Ishikawa (cell line): ENCODE measurements around the gene CYS1.

ENCODE experiments used
- FOXM1 ChIP-seq: IDR thresholded peaks from 2 replicates; pipeline ENCODE4 v1.6.1; 2012; ENCODE audit warnings: low read depth, borderline replicate concordance
- TAF1 ChIP-seq: IDR thresholded peaks from 2 replicates; pipeline ENCODE4 v1.6.1; 2012; ENCODE audit warnings: low read depth, mild to moderate bottlenecking

- TF ChIP-seq FOXM1 (no peak), TAF1 (no peak)
These were observed 843 bp downstream of the CYS1 start for GRCh38 chr2:10079266-10079869.
